Activated naive CD4-positive, alpha-beta T cell (primary cell): ENCODE data around the gene UNC5A.

Experiments used
- DNase-seq, 4 experiments: peaks; one replicate each; lab custom pipeline; 2025; lab: John Stamatoyannopoulos, UW

UNC5A gene

DNA sequence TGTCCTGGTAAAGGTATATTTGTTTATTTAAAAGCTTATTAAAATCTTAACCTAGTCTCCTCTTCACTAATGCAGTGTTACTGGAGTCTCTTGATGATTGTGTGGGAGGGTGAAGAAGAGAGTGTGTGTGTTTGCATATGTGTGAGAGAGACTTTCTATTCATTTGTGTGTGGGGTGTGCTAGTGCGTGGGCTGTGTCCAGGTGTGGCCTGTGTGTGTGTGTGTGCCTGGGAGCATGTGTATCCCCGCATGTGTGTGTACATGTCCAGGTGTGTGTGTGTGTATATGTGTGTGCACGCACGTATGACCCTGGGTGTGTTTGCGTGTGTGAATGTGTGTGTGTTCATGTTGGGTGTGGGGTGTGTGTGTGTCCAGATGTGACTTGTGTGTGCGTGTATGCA is 10.3 kb upstream of the UNC5A start:
- DNase-seq = no peak

- no peak for DNase-seq
Measured at GRCh38 chr5:176802116-176802784, 8.1 kb upstream of the UNC5A start.

- DNase-seq = no peak
Measured at GRCh38 chr5:176803068-176803942, 7.1 kb upstream of the UNC5A start.

- no peak for DNase-seq
Measured at GRCh38 chr5:176803943-176804498, 6.3 kb upstream of the UNC5A start.

DNA sequence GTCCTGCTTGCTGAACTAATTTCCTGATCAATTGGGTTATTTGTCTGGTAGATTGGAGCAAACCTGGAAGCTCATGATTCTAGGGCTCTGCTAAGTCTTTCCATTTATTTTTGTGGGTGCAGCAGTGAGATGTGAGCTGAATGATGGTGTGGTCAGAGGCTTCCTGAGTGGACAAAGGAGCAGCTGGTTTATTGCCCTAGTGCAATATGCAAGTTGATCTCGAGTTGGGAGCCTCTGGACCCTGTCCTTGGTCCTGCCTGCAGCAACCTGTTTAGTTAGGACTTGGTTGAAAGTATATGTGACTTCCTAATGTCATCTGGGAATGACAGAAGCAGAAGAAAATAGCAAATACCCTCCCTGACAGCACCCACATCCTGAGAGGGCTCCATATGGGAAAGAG is 4.2 kb upstream of the UNC5A start:
- no peak for DNase-seq

DNA sequence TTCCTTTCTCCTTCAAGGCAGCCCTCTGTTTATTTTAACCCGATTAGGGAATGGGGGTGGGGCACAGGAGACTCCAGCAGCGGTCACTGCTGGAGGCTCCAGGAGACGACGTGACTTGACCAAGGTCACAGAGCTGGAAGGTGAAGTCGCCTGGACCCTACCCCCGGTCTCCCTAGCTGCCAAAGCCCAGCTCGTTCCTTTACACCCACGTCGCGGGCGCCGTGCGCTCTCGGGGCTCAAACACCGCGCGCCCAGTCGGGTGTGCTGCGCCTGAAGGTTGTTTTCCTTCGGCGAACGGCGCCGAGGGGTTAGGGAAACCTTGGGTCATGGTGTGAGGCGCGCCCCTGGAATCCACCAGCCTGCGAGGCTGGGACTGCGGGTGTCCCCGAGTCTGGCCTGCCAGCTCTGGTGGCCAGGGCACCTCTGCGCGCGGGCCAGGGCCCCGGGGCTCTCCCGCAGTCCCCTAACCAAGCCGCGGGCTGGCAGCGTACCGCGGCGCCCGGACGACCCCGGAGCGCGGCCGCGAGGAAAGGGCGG is 747 bp upstream of the UNC5A start:
- no peak for DNase-seq

- no peak for DNase-seq
Measured at GRCh38 chr5:176810687-176811501, 535 bp downstream of the UNC5A start.

GRCh38 chr5:176812269-176813259 is 2.2 kb downstream of the UNC5A start:
- DNase-seq = no peak

- no peak for DNase-seq
Measured at GRCh38 chr5:176813587-176814312, 3.4 kb downstream of the UNC5A start.

DNA sequence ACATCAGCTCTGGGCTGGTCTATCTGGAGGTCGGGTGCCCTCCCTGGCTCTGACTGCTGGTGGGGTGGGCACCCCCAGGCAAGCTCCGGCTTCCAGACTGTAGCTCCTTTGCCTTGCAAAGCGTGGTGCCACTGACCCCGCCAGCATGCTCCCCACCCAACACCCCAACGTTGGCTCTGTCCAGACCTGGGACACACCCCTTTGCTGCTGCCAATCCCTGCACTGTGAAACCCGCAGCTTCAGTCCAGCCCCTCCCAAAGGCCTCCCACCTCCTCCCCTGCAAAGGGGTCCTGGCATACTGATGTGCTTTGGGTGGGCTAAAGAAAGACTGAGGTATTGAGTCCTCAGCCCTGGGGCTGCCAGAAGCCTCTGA is 3.9 kb downstream of the UNC5A start:
- DNase-seq = no peak

GRCh38 chr5:176814836-176815438 is 4.6 kb downstream of the UNC5A start:
- DNase-seq = no peak

GRCh38 chr5:176816043-176816745 is 5.8 kb downstream of the UNC5A start:
- no peak for DNase-seq

- no peak for DNase-seq
Measured at GRCh38 chr5:176816791-176817347, 6.5 kb downstream of the UNC5A start.

- DNase-seq = no peak
Measured at GRCh38 chr5:176817369-176817840, 7.0 kb downstream of the UNC5A start.

DNA sequence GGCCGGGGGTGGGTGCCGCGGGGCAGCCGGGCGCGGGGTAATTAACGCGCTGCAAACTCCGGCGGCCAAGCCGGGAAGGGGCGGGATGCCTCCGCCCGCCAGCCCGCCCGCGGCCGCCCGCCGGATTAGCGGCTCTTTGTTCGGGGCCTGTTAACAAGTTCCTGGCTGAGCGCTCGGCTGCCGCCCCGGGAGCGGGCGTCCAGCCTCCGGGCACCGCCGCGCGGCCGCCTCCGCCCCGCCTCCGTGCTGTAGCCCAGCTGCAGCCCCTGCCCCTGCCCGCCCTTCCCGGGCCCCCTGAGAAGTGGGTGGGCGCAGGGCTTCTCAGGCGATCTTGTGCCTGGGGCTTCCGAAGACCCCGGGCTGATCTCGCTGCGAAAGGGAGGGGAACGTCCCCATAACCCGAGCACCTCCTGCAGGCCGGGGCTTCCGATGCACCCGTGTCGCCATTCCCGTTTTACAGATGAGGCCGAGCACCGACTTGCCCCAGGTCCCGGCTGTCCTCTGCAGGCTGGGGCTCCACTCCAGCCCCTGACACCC is 7.5 kb downstream of the UNC5A start:
- no peak for DNase-seq

GRCh38 chr5:176818391-176819098 is 8.2 kb downstream of the UNC5A start:
- no peak for DNase-seq

GRCh38 chr5:176819476-176819875 is 9.1 kb downstream of the UNC5A start:
- DNase-seq = no peak

DNA sequence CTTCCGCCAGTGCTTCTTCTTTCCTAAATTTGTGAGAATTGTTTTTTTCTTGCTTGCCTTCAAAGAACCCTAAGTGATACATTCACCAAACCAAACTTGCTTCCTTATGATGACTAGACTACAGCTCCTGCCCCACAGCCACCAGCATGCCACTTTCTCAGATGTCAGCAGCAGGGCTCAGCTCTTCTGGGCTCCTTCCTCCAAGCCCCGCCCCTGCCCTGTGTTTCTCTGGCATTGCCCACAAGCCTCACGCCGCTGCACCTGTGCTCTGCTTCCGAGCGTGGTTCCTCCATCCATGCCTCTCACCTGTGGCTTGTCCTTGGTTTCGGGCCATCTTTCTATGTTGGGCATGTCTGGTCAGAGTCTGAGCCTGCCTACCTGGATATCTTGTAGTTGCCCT is 10.6 kb downstream of the UNC5A start:
- DNase-seq = no peak
